Forelimb muscle (tissue), 1 donor: ENCODE measurements around the gene TSC22D2. TPM values are rescaled to one million over a fixed set of nuclear protein-coding genes. Genes with fewer than 3 reads are reported as not detected.

Experiments
- DNase-seq: peaks from one replicate; pipeline ENCODE4 v3.0.0-alpha.2; 2013; ENCODE audit warnings: low read depth
- polyA plus RNA-seq: library from polyadenylated mRNA; unstranded; fragments of 120-200 nt; gene quantifications from one replicate; pipeline ENCODE4 v1.2.1, GENCODE V29; 2013; ENCODE audit not compliant: insufficient read length

TSC22D2 gene
- polyA plus RNA-seq, 1 donor: 46.8 TPM

DNA sequence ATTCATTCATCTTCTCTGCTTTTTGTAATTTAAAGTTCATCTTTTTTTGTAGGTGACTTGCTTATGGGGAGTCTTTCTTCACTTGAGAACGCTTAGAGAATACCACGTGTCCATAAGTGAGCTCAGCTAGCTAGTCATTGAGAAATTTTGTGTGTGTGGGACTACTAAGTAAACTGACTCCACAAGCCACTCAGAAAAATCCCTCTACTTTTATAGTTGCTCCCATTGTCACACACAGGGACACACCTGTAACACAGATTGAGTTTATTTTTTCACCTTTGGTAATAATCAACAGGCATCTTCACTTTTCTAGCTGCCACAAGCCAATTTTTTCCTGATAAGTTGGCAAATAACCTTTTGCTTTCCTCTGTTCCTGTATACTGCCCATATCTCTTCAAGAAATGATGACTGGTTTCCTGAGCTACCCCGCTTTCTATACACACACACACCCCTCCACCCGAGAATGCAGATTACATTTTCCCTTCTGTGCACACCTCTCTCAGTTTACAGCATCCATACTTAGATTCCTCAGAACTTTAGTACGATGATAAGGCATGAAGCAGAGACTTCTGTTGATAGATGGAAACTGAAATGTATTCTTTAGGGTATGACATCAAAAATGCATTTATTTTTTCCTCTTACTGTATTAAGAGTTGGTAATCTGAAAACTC, 4.6 kb downstream of the TSC22D2 start:
- no peak for DNase-seq

DNA sequence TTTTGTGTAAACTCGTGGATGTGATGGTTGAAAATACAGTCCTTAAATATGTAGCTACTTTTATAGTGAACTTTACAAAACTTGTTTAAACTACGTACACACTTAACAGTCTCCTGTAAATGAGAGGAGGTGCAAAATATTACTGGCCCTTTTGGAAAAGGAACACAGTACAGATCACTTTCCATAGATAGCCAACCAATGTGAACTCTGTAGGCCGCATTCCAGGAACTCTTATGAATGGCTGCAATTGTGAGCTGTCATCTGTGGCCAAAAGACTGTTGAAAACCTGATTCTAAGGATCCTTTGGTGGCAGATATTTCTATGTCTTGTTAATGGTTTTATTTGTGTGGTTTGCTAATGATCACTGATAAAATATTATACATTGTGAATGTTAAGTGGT, 6.2 kb downstream of the TSC22D2 start:
- DNase-seq: no peak

DNA sequence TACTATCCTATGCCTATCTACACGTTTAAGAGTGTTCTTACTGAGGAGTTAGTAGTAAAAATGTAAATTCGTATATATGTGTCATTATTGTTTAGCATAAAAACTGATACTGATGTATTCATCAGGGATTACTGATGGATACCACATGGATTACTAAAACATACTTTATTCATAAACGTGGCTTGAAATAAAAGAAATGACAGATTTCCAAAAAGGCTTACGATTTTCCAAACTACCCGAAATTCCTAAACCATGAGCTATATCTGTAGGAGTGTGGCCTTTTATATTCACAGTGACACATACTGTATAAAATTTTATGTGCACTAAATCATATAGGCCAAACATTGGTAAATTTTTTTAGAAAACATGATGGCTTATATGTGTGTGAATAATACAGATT, 6.9 kb downstream of the TSC22D2 start:
- no peak for DNase-seq

DNA sequence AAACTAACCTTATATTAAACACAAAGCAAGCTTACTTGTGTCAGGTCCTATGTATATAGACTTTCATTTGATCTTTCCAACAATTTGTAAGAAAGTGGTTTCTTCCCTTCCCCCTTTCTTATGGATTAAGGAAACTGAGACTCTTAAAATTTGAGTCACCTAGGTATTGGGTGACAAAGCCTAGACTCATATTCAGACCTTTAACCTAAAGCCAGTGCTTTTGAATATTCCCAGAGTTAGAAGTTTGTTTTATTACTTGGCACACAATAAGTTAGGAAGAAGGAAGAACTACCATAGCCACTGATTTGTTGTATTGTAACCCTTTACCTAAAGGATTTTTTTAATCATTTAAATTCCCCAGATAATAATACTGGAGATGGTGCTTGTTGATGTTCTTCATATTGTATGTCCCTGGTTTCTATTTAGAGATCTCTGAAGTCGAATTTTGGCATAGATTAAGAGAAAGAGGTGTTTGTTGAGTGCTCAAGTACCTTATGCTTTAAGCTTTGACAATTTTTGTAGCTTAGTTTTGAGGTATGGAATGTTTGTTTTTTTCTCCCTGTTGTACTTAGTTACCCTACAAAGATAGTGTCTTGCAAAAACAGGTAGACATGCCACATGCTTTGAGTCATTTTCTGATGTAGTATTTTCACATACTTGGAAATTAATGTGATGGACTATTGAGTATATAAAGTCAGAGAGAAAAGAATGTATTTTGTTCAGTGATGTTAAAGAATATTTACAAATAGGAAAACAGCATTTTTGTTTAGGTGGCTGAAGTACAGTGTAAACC, 11.2 kb downstream of the TSC22D2 start:
- no peak for DNase-seq

DNA sequence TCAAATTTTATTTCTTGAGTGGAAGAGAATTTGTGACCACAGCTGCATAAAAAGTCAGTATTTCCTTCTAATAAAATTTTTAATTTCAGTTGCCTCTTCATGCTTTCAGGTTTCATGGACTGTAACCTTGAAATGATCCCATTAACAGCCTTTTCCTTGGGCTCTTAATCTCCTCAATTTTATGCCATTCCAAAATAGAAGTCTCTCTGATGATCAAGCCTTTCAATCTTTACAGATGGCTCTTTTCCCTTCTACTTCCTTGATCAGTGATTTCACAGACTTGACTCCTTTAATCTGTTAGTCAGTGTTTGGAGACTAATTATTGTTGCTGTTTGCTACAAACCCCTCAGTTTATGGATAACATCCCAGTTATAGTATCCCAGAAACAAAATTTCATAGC, 11.9 kb downstream of the TSC22D2 start:
- no peak for DNase-seq

DNA sequence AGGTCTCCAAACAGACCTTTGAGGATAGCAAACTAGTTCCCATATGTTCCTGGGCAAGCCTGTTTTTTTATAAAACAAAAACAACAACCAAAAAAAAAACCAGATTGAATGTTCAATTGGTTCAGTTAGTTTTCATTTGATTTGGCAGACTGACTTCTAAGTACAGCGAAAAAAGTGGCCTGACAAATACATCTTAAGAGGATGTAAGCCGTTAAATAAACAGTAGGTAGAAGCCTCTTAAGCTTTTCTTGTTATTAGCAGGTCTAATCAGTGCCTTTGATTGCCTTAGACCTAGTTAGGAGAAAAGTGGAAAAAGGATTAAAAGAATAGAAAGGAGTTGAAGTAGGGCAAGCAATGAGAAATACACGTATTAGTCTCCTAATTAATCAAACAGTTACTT, 13.2 kb downstream of the TSC22D2 start:
- DNase-seq: no peak

DNA sequence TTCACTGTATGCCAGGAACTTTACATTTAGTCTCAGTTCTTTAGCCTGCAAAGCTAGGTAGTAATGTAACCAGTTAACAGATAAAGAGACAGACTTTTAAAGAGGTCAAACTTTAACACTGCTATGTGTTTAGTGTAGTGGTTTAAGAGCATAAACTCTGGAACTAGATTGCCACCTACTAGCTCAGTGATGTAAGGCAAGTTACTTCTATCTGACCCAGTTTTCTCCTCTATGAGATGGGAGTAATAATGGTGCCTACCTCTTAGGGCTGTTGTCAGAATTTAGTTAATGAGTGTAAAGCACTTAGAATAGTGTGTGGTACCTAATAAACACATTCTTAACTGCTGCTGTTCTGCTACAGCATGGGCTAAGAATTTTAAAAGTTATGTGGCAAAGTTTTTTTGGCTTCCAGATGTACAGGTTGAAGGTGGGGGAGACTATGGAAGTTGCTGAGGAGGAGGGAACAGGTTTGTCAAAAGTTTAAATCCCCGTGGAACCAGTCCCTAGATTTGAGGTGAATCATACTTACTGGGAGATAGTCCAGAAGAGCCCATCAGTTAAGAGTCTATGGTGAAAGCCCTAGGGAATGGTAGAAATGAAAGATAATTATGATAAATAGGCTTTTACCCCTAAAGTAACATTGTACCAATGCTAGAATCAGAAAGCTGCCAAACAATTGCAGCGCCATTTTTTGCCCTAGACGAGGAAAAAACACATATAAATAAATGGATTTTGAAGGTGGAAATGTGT, 13.9 kb downstream of the TSC22D2 start:
- no peak for DNase-seq

DNA sequence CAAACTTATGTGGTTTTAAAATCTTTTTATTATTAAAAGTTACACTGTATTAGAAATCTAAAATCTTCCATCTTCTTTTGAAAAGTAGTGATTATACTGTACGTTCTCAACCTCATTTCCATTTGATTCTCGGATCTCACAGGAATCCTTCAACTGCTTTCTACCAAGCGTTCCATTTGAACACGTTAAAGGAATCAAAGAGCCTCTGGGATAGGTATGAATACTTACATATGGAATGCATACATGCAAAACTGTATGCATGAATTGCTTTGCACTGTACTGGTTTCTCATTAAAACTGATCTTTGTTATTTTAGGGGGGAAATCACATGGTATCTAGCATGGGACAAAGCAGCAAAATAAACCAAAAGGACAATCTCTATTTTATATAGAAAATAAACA, 14.8 kb downstream of the TSC22D2 start:
- no peak for DNase-seq

GRCh38 chr3:150423761-150424160, 15.7 kb downstream of the TSC22D2 start:
- no peak for DNase-seq

DNA sequence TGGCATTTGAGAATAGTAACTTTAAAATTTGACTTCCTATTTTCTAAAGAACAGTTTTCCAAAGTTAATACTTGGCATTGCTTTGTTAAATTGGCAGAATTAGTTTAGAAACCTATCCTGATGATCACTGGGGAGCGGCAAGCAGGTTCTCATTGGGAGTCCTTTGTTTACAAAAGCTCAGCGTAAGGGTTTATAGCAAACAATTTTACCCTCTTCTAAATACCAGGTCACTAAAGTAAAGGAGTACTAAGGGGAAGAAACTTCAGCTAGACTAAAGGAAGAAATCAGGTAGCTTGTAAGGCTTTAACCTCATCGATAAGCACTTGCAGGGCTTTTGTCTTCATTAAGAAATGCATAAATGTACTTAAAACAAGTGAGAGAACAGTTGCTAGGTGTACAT, 18.2 kb downstream of the TSC22D2 start:
- no peak for DNase-seq

DNA sequence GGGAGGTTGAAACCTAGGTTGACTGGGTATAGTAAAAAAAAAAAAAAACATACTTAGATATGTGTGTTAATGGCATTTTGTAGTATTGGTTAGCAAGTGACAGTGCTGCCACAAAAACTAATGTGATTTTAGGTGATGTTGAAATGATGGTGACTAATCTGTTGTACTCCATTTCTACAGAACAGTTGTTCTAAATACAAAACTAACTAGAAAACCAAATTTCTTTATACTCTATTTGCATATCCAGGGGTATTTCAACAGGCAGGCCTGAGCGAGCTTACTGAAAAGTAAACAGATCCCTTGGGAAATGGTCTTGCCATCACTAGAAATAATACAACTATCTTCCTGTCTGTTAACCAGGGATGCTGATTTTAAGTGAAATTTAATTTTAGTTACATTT, 20.5 kb downstream of the TSC22D2 start:
- DNase-seq: no peak

- DNase-seq: no peak
Measured at GRCh38 chr3:150429767-150430671, 21.9 kb downstream of the TSC22D2 start.

DNA sequence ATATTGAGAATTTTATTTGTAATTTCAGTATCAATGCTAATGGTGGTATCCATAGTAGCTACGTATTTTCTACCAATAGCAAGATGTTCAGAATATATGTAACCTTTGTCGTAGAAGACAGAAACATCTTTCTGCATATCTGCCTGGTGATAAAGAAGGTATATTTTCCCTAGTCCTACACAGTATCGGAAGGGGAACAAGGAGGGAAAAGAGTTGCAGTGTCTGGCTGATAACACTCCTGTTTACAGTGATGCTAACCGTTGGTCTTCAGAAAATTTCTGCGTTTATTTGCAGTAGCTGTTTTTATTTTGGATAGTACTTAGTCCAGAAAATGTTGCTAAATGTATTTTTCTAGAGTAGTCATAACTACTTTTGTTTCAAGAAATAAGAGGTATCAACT, 25.2 kb downstream of the TSC22D2 start:
- DNase-seq: no peak

DNA sequence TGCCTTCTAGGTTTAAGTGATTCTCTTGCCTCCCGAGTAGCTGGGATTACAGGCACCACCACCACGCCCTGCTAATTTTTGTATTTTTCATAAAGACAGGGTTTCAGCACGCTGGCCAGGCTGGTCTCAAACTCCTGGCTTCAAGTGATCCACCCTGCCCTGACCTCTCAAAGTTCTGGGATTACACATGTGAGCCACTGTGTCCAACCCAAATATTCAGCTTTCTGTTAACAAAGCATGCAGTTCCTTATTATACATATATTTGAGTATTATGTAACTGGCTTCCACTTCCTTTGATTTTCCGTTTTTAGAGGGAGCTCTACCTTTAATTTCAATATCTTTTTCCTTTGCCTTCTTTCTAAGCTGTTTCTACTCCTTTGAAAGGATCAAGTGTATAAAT, 26.1 kb downstream of the TSC22D2 start:
- no peak for DNase-seq

- DNase-seq: no peak
Measured at GRCh38 chr3:150436161-150436560, 28.1 kb downstream of the TSC22D2 start.

GRCh38 chr3:150439657-150440056, 31.6 kb downstream of the TSC22D2 start:
- DNase-seq: no peak

DNA sequence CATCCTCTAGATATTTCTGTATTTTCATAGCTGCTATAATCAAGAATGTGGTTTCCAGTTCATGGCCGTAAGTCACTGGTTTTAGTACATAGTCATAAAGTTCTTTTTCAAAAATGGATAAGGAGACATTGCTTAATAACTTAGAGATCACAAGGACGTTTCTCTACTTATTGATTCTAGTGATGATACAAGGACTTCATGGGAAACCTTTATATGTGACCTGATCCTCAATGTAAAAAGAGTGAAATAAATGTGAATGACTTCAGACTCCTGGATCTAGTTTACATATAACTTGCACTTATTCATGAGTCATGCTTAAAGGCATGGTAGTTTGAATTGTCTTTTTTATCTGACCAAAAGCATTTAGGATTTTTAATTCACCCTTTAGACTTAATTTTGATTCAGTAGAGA, 35.2 kb downstream of the TSC22D2 start:
- no peak for DNase-seq

DNA sequence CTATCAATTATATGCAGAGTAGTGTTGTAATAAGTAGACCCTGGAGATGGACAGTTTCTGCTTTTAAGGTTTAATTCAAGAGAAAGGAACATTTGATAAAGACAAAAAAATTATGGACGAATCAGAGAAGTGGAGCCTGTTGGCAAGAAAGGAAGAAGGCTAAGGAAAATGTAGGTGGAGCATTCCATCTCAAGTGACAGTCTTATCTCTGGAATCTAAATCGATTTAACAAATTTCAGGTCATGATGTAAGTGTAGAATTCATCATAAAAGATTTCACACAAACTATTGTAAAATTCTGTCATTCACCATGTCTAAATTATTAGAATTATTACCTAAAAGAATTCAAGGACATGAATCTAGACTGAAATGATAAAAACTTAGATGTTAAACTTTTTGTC, 36.3 kb downstream of the TSC22D2 start:
- DNase-seq: no peak

DNA sequence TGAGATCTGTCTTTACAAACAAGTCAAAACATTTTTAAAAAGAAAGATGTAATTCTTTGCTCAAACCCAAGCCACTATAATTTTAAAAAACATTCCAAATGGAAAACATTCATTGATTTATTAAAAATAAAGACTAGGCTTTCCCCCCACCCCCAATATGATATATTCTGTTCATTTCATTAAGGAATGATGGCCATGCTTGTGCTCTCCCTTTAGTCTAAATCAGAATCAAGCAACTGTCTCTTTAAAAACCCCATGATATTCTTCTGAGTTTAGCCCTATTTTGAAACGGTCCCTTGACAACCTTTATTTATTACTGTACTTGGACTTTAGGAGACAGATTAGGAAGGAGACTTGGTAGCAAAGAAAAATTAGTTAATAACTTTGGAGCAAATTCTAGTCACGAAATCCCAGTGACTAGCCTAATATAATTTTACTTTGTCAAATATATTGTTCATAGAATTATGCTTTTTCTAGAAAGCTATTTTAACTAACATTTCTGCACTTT, 38.4 kb downstream of the TSC22D2 start:
- no peak for DNase-seq

DNA sequence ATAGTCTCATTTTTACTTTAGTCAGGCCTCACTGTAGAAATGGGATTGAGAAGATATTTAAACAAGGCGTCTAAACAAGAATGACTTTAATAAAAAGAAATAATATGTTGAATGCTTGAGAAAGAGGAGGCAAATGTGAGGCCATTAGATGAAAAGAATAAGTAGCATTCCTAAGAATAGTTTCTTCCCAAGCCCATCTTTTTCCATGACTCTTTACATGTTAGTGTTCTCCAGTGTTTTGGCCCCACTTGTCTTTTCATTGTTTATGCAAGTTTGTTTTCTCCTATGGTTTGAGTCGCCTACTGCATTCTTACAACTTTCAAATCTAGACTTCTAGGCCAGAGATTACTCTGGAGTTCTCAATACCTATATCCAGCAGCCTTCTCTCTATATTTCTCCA, 39.0 kb downstream of the TSC22D2 start:
- no peak for DNase-seq

- no peak for DNase-seq
Measured at GRCh38 chr3:150447631-150448465, 39.8 kb downstream of the TSC22D2 start.
